HG03196 (cell line): Measurements from ENCODE around the gene MYF5.
"Not testable (repeated sequence)": the region's sequence is repeated elsewhere in the genome, so short reads cannot be mapped to it uniquely, and the experiment has no call there.

Experiments
- ATAC-seq: cut with Tn5 transposase; IDR thresholded peaks from one replicate; pipeline ENCODE4 v1.9.1; 2021; ENCODE audit not compliant: unreplicated experiment

The MYF5 gene

DNA sequence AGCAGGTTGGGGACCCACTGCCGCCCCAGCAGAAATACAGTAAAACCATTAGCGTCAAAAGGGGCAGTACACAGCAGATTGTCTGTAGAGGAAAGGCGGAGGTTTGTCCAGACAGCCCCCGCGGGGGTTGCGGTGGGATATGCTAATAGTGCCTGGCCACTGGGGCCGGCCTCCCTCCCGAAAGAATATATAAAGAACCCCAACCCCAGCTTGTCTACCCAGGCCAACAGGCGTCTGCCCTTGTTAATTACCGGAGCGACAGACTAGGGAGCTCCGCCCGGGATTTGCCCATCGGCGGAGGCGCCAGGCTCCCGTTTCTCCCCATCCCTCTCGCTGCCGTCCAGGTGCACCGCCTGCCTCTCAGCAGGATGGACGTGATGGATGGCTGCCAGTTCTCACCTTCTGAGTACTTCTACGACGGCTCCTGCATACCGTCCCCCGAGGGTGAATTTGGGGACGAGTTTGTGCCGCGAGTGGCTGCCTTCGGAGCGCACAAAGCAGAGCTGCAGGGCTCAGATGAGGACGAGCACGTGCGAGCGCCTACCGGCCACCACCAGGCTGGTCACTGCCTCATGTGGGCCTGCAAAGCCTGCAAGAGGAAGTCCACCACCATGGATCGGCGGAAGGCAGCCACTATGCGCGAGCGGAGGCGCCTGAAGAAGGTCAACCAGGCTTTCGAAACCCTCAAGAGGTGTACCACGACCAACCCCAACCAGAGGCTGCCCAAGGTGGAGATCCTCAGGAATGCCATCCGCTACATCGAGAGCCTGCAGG lies at the start of gene MYF5:
Gene MYF5, plus strand, starts transcription at position 217 of the 774 bp plus-strand sequence. Its CDS starts 152 bp downstream, at position 369.
- no peak for ATAC-seq

DNA sequence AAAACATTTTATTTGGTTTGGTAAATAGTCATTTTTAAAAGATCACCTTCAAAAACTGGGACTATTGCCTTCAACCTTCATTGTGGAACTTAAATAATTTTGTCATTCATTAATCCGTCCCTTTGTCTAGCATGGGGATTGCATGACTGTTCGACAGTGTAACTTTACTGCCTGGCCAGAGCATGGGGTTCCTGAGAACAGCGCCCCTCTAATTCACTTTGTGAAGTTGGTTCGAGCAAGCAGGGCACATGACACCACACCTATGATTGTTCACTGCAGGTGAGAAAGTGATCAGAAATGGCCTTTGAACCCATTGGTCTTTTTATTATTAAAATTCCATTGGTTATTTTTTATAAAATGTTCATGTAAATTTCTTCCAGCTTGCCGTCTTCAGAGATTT lies 46.5 kb upstream of the MYF5 start:
- no peak for ATAC-seq

DNA sequence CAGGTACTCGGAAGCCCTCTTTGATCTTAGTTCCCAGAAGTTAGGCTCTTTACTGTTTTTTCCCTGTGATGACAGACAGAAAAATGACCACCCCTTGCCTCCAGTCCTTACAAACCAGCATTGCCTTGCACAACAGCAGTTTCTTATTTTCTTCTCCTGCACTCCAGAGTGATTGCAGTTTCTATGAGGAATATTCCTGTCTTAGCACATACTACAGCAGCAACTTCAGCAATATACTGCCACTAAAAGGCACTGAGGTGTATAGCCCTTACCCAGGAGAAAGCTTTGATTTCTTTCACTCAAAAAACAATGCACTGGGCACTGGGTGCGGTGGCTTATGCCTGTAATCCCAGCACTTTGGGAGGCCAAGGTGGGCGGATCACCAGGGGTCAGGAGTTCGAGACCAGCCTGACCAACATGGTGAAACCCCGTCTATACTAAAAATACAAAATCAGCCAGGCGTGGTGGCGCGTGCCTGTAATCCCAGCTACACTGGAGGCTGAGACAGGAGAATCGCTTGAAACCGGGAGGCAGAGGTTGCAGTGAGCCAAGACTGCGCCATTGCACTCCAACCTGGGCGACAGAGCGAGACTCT lies 40.6 kb upstream of the MYF5 start:
- ATAC-seq = not testable (repeated sequence)

DNA sequence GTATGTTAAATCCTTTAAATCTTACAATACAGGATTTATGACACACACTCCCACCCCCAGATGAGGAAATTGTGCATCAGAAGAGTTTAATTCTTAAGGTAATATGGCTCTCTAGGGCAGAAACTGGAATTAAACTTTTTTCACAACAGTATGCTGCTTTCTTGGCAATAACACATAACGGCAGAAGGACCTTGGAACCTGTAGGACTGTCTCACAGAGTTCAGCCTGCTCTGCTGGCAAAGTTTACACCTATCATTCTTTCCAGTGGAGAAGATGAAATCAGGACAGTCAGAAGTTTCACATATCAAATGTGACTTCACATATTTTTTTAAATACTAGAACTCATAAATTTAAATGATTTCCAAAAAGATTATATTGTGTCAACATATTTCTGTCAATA lies 39.9 kb upstream of the MYF5 start:
- no peak for ATAC-seq

DNA sequence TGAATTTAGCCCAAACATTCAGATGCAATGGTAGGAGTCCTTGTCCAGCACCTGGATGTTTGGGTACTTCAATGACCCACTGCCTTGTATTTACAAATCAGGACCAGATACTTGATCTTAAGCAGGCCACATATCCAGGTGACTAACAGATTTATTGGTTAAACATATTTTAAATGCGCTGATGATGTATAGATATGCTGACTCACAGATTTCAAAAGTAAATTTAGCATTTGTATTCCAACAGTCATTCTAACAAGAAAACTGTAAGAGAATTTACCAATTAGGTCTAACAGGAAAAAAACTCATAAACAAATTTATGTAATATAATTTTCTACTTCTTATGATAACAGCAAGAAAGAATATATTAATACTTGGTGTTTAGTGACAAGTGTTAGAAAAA lies 38.7 kb upstream of the MYF5 start:
- no peak for ATAC-seq

DNA sequence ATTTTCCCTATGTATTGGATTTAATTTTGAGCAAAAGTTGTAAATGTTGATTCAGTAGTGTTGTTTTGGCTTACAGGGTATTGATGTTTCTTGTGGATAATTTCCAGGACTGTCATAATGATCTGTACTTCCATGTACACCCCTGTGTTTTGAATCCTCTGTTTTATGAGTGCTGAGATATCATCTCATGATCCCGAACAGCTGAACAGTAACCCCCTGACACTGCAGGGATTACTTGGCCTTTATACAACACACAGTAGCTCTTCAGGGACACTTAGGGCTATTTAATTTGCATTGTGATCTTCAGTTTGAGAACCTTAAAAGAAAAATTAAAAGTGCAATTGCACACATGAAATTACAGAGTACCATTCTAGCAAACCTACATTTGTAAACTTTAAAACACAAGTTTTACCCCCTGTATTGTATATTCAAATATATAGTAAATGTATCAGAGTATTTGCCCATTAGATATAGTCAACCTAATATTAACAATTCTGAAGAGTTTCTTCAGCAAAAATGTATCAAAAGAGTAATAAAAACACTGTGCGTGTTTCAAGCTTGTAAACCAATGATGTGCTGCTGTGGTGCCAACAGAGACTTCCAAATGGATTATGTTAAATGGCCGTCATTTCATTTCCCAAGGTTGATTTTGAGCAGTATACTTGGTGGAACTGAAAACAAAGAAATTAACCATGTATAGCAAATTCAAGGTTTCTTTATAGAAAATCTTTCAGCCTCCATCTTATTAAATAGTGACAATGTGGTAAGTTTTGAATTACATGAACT lies 37.2 kb upstream of the MYF5 start:
- no peak for ATAC-seq

- ATAC-seq = no peak
Measured at GRCh38 chr12:80681287-80681686, 35.4 kb upstream of the MYF5 start.

DNA sequence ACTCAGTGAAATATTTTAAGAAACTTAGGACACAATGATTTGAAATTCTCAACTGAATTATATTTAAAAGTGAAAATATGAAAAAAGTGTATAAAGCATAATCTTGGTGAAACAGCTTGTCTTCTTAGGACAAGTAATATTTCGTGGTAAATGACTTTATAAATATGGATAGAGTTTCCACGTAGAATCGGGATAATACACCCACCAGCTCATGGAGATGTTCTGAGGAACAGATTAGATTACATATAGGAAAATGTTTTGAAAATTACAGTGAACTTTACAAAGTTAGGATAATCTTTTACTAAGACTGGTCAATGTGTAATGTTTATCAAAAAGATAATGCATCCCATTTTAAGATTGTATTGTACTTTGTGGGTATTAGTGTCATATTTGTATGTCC lies 34.9 kb upstream of the MYF5 start:
- ATAC-seq = no peak

DNA sequence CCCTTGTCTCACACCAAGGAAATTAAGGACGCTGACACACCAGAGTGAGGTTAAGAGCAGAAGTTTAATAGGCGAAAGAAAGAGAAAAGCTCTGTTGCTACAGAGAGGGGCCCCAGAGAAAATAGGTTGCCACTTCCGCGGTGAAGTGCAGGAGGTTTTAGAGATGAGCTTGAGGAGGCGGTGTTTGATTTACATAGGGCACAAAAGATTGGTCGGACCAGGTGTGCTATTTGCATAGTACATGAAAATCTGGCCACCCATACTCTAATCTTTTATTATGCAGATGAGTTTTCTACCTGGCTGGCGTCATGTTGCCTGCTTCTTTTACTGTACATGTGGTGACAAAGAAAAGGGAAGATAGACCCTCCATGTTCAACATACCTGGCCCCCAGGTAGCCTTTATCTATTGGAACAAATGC lies 32.6 kb upstream of the MYF5 start:
- no peak for ATAC-seq

DNA sequence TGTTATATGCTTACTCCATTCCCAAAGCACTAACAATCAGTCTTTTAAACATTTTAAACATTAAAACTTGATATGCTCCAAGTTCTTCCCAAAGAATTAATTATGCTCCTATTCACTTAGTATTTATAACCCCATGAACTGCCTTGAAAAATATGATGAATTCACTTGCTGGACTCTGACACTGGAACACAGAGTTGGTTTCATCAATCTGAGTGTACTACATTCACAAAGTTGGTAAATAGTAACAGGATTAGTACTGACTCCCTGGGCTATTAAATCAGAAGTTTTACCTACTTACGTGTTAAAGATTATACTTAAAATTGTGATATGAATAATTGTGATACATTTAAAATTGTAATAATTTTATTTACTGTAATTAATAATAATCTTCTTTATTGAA lies 26.6 kb upstream of the MYF5 start:
- no peak for ATAC-seq

- ATAC-seq = no peak
Measured at GRCh38 chr12:80690513-80690912, 26.2 kb upstream of the MYF5 start.

DNA sequence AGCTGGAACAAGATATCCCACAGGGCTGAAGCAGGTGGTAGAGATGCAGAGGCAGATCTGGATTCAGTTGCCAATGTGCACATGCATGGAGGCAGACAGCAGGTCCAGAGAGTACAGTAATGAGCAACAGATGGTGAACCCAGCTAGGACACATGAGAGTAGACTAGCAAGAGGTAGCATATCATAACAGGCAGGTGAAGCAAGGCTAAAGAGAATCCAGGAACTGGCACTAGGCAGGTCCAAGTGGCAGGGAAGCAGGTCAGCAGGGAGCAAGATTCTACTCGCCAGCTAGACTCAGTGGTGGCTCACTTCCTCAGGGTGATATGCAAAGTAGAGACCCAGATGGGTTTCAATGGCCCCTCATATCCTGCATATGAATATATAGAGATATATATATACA lies 24.6 kb upstream of the MYF5 start:
- ATAC-seq = no peak

- ATAC-seq = no peak
Measured at GRCh38 chr12:80697270-80697887, 19.3 kb upstream of the MYF5 start.

DNA sequence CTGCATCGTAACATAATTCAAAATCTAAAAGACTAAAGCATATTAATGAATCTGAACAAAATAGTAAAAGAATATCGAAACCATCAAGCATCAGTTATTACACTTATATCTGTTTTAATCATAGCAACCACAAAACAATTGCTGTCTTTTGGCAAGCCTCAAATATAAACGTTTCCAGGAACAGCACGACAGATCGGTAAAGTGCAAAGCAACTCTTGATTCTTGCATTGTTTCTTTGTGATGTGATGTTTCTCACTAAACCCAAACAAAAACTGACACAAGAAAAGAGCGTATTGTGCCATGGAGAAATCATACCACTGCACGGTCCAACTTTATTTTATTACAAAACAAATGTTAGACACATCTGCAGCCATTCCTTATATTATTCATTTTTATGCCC lies 18.5 kb upstream of the MYF5 start:
- ATAC-seq = no peak

DNA sequence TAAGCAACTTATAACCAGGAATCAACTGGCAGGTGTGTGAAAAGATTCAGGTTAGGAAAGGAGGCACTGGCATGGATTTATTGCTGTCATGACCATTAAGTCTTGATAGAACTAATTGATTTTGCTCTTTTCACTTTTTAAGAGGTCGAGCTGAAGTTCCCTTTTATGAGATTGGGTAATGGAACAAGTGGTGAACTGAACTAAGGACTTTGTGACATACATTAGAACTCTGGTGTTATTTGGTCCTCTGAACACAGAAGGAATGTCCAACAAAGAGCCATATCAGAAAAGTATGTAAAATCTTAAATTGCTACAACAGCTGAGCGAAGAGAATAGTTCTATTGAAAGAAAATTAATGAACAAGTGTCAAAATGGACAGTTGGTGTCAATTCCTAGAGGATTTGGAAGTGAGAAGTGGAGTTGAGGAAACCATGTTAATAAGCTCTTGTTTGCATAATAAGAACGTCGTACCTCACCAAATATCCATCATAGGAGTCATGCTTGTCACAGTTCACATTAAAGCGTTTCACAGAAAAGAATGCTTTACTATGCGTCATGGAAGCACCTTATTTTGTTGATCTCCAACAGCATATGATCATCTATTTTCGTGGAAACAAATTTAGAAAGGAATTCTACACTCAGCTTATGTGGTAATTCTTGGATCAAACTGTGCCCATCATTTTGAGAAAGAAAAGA lies 17.7 kb upstream of the MYF5 start:
- ATAC-seq = no peak

DNA sequence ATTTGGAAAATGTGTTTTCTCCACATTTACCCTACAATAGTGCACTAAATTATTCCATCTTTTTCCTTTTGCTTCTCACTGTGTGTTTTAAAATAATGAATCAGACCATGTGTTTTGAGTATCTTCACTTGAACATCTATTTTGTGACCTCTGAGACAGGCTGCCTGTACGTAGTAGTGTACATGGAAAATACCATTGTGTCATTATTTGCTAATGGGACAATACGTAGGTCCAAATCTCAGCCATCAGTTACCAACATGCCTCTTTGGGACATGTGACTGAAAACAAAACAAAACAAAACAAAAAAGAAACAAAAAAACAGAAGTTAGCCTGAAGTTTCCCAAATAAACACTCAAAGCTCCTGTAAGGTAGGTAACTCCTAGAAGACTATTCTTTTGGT lies 16.4 kb upstream of the MYF5 start:
- no peak for ATAC-seq

DNA sequence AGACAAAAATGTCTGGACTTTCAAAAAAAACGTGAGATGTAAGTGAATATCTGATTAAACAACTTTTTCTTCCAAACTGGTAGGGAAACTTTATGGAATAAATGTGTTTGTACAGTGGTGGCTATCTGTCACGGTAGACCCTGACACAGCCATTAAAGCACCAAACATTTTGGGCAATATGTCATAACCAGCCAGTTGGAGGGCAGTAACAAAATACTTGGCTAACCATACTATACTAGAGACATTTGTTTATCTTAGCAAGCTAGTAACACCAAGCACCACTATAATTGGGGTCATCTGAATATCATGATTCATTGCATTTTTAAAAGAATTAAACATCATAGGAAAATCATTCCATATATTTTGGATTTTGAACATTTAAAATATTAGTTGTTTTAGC lies 15.3 kb upstream of the MYF5 start:
- no peak for ATAC-seq

DNA sequence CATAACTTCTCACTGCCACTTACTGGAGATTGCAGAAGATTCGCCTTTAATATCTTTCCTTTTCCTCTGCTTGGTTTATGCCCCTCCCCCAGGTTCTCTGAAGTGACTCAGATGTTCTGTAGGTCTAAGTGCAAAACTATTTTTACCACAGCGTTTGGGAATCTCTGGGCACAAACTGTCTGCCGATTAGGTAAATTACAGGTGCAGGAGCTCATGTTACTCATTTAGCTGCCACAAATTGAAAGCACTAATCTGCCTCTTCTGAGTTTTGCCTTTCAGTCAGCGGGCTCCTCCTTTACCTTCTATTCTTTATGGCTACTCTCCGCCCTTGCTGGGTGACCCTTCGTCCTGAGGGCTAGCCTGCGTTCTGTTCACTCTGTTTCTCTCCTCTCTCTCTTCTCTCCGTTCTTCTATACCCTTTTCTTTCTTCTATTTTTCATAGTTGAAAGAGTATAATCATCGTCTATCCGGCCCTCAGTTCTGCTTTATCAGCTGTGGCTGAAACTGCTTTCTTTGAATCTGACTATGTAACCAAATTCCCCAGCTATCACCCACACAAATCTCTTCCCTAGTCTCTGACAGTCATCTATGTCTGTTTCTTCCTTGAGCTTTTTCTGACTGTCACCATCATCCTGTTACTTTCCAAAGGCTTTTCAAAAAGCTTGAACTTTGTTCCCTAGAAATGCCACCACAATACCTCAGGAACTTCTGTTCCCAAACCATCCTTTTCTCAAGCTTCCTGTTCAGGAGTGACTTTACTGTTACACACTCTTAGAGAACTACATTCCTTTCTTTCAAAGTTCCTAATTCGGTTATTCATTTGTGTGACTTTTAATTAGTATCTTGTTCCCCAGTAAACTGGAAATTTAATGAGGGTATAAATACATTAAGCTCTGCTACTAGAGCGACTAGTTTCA lies 13.6 kb upstream of the MYF5 start:
- peak; percentile 92 for ATAC-seq

GRCh38 chr12:80704420-80704819 lies 12.3 kb upstream of the MYF5 start:
- ATAC-seq = no peak
